Right hindlimb (tissue), 1 donor: ENCODE data around the gene SH3PXD2A.

Source experiments
- DNase-seq: peaks from one replicate; pipeline ENCODE4 v3.0.0-alpha.2; 2018

Gene SH3PXD2A

DNA sequence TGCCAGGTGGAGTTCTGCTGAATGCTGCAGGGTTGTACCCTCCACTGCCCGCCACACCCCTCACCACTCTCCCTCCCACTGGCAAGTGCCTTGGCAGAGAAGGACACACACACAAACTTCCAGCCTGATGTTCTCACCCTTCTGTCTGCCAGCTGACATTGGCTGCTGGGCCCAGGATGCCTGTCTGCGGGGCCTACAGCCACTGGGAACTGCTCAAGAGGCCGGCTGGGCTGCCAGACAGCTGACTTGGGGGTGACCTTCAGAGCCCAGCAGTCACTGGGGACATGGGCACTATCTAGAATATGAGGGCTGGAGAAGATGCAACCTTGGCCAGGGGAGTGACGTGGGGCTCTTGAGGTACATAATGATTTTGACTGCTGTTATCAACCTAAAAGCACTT lies 157.1 kb downstream of the SH3PXD2A start:
- DNase-seq, result no peak

DNA sequence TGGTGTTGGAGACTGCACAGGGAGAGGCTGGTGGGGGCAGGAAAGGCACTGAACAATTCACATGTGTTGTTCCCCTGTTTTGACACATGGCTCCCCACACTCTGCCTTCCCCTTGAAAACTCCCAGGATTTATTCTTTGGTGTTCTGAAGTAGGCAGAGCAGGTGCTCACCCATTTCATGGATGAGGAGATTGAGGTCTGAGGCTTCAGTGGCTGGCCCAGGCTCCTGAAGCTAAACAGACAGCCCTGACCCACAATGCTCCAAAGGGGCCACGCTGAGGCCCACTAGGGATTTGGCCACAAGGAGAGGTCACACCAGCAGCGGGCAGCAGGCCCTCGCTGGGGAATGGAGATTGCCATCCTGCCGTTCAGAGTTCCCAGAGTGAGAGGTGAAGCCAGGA lies 157.6 kb downstream of the SH3PXD2A start:
- DNase-seq, result no peak

DNA sequence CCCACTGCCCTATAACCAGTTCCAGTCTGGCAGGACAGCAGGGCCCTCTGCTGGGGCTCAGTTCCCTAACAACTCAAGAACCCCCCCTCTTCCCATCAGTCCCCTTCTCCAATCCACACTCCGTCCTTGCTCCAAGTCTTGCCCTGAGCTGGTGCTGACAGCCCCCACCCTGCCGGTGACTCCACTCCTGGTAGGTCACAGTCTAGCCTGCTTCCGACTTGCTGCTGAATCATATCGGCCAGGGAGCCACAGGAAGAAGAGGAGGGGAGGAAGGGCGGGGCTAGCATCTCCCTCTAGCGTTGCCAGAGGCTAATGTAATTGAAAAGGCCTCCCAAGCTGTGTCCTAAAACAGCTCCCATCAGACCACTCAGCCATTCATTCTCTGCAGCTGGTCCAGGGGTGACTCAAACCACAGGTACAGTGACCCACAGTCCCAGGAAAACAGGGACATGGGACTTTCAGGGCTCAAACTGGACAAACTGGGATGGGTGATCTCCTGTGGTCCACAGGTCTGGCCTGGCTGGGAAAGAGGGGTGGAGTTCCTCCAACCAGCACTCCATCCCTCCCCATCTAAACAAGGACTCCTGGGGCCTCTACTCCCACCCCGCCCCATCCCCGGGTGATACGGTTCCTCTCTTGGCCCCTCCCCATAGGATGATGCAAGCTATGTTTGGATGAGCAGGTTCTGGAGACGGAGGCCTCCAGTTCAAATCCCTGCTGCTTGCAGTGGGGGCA lies 158.8 kb downstream of the SH3PXD2A start:
- peak; percentile 59 for DNase-seq

DNA sequence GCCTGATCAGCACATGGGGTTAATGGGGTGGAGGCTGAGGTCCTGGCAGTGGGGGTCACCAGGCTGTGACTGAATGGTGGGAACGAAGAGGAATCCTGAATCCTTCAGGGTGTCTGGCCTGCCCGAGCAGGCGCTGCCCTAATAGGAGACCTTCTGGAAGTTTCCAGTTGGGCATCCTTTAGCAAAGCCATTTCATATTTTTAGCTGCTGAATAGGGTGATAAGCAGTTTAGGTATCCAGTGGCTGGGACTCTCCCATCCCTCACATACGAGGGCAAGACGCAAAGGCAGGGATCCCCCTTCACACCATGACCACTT lies 159.3 kb downstream of the SH3PXD2A start:
- DNase-seq, result no peak

DNA sequence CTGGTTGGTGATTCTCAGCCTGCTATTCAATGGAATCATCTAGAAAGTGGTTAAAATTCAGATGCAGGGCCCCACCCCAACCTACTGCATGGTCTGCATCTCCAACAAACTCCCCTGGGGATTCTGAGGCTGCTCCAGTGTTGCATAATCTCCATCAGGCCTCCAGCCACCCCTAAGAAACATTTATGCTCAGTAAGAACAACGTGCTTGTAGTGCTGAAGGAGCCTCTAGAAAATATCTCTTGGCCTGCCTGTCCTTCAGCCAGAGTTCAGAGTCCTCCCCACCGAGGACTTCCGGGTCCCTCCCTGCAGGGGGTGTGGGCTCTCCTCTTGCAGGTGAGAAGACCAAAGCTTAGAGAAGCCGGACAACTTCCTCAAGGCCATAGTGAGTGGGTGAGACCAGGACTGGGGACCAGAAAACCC lies 159.8 kb downstream of the SH3PXD2A start:
- no peak for DNase-seq

DNA sequence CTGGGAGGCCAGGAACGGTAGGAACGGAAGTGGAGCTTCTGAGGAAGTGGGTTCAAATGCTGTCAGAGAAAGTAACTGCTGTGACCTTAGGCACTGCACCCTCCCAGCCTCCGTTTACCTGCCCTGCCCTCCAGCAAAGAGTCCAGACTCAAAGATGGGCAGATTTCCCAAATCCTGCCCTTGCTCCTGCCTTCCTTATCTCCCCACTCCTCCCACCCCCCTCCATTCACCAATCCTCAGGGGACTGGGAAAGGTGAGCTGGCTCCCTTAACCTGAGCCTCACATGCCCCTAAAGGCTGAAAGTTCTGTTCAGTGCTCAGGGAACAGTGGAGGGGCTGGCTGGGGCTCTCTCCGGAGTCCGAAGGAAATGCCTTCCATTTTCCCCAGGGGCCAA lies 161.6 kb downstream of the SH3PXD2A start:
- DNase-seq, result no peak

GRCh38 chr10:103692952-103693811 lies 162.2 kb downstream of the SH3PXD2A start:
- DNase-seq, result no peak

DNA sequence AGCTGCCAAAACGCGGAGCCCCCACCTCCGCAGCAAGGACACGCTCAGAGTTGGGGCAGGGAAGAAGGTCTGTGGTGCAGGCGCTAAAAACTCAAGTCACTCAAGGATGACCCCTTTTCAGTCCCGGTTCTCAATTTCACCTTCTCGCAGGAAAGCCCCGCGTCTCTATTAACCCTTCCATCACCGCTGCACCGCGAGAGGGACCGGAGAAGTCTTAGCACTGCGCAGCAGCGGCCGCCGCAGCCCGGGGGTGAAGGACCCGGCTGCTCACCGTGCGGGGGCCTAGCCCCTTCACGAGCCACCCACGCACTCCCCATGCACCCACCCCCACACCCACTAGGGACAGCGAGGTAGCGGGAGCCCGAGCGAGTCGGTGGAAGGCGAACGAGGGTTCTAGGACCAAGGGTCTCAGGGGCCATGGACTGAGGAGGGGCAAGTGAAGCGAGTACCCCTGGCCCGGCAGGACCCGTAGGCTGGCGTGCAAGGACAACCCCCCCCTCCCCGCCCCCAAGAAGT lies 162.9 kb downstream of the SH3PXD2A start:
- DNase-seq, result no peak

GRCh38 chr10:103691723-103692435 lies 163.5 kb downstream of the SH3PXD2A start:
- peak; percentile 58 for DNase-seq

GRCh38 chr10:103691267-103691666 lies 164.1 kb downstream of the SH3PXD2A start:
- DNase-seq, result no peak

- no peak for DNase-seq
Measured at GRCh38 chr10:103690281-103690680, 165.1 kb downstream of the SH3PXD2A start.

DNA sequence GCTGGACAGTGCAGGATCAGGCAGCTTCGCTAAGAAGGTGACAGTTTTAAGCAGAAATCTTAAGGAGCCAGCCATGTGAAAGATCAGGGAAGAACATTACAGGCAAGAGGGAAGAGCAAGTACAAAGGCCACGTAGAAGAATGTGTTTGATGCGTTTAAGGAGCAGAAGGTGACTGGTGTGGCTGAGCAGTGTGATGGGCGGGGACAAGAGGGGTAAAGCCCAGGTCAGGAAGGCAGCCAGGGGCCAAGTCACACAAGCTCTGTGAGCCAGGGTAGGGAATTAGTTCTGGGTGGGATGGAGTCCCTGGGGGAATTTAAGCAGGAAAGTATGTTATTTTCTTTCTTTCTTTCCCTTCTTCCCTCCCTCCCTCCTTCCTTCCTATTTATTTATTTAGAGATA lies 166.9 kb downstream of the SH3PXD2A start:
- DNase-seq, result no peak

GRCh38 chr10:103687718-103688117 lies 167.7 kb downstream of the SH3PXD2A start:
- DNase-seq, result no peak

GRCh38 chr10:103687172-103687571 lies 168.2 kb downstream of the SH3PXD2A start:
- no peak for DNase-seq

DNA sequence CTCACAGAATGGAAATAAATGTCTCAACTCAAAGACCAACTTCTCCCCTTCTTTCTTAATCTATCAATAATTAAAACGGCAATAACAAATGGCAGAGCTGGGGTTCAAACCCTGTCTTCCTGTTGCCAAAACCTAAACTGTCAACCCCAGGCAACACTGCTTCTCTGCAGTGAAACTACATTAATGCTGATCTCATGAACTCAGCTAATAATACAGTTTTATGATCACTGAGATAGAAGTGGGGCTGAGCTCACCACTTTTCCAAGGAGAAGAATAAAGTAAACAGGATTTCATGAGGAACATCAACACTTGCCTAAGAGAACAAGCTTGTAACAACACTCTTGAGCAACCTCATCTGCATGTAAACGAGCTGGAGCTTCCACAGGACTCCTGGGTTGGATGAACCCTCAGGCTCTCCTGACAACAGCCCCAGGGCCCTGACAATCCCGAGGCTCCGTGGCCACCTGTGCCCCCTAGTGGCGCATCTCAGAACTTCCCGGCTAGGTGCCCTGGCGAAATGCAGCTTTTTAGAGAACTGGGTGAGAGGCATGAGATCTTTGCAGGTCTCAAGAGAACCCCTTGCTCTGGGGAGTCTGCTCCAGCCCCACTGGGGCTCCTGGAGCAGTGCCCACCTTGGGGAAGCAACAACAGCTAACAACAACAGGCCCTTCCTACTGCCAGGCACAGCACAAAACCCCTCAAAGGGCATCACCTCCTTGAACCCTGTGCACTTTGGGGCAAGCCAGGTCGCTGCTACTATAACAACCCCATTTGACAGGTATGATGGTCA lies 169.3 kb downstream of the SH3PXD2A start:
- DNase-seq, result peak; percentile 80

DNA sequence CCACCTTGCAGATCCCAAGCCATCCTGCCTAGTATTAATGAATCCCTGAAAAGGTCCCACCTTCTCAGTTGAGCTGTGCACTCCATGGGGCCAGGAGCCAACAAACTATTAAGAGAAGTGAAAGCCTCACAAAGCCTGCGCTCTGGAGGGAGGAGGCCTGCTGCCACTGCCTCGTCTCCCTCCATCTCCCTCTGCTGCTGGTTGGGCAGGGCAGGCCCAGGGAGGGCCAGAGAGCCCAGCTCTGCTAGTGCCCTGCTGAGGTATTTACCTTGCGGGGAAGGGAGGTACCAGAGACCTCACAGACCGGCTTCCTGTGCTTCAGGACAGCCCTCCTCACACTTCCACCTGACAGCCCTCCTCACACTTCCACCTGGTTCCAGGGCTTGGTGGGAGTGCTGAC lies 171.5 kb downstream of the SH3PXD2A start:
- DNase-seq, result no peak

GRCh38 chr10:103682631-103683030 lies 172.7 kb downstream of the SH3PXD2A start:
- no peak for DNase-seq

- no peak for DNase-seq
Measured at GRCh38 chr10:103681617-103682399, 173.6 kb downstream of the SH3PXD2A start.

DNA sequence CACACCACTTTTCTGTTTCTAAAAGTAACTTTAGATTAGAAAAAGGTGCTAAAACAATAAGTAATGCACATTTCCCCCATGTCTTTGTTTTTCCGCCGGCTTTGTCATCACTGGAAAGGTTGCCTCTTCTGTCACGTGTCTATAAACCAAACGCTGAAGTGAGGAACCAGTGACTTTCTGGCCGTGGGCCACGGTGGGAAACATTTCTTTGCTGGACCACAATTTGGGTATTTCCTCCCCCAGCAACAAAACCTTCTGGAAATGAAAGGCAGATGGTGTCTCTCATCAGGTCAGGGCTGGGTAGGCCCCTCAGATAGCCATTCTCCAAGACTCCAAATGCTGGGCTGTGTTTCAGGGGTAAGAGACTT lies 174.5 kb downstream of the SH3PXD2A start:
- no peak for DNase-seq

DNA sequence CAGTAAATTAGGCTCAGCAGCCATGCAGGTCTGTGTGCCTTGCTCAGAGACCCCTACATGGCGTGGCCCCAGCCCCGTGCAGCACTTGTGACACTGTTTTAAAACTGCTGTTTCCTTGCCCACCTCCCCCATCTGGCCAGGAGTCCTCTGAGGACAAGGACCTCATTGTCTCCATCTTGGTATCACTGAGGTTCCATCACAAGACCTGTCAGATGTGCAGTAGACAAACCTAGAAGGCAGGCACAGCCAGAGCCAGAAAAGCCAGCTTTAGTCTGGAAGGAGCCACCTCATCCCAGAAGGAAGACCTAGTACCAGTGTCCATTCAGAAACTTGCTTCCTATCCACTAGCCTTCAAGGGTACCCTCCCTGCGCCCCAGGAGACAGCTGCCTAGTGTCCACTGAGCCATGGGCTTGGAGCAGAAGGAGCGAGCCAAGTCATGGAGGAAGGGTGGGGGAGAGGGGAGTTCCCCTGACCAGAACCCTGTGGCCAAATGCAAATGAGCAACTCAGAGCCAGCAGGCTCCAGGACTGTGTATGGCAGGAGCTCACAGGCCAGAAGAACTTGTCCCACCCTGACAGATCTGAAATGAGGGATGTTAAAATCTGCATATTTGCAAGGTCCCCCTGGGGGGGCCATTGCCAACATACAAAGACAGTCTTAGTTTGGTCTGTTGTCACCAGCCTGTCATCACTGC lies 176.1 kb downstream of the SH3PXD2A start:
- no peak for DNase-seq

DNA sequence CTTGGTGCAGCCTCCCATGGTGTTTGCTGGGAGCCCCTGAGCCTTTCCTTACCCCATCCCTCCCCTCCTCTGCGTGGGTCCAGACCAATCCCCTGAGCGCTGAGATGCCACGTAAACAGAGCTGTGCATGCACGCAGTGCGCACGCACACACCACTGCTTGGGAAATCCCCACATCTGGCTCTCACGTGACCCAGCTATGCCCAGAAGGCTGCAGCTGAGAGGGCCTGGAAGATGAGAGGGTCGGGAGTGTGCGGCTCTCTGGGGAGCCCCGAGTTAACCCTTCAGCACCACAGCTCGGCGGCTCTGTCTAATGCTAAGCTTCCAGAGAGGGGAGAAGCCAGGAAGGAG lies 177.2 kb downstream of the SH3PXD2A start:
- peak; percentile 91 for DNase-seq
